HG02840 (cell line): ENCODE measurements around the gene ULBP1.
"Not testable (repeated sequence)": the region's sequence is repeated elsewhere in the genome, so short reads cannot be mapped to it uniquely, and the experiment has no call there.

Experiments
- ATAC-seq: cut with Tn5 transposase; IDR thresholded peaks from one replicate; pipeline ENCODE4 v1.9.1; 2021; ENCODE audit warnings: mild to moderate bottlenecking, moderate library complexity, moderate number of reproducible peaks; ENCODE audit not compliant: unreplicated experiment, low FRiP score

The ULBP1 gene

GRCh38 chr6:149951096-149951495 is 12.6 kb upstream of the ULBP1 start:
- no peak for ATAC-seq

- no peak for ATAC-seq
These were observed 12.1 kb upstream of the ULBP1 start for GRCh38 chr6:149951626-149952025.

DNA sequence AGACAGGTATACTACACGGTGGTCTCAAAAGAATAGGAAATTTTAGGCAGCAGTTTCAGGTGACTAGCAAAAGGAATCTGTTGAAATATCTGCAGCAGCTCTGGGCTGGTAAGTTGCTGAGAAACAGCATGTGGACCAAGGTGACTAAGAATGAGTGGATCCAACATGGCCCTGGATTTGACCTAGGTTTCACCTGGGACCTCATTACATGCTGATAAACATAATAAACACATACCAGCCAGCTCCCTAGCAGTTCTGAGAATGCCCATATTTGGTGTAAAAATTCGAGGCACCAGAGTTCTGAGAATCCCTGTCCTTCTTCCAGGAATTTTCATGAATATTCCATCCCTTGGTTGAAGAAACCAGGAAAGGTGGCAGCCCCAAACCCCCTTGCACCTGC is 10.4 kb upstream of the ULBP1 start:
- not testable (repeated sequence) for ATAC-seq

- ATAC-seq = not testable (repeated sequence)
These were observed 9.8 kb upstream of the ULBP1 start for GRCh38 chr6:149953934-149954327.

- not testable (repeated sequence) for ATAC-seq
These were observed 9.3 kb upstream of the ULBP1 start for GRCh38 chr6:149954328-149954983.

- not testable (repeated sequence) for ATAC-seq
These were observed 8.6 kb upstream of the ULBP1 start for GRCh38 chr6:149954984-149955653.

- ATAC-seq = not testable (repeated sequence)
These were observed 8.0 kb upstream of the ULBP1 start for GRCh38 chr6:149955654-149956317.

DNA sequence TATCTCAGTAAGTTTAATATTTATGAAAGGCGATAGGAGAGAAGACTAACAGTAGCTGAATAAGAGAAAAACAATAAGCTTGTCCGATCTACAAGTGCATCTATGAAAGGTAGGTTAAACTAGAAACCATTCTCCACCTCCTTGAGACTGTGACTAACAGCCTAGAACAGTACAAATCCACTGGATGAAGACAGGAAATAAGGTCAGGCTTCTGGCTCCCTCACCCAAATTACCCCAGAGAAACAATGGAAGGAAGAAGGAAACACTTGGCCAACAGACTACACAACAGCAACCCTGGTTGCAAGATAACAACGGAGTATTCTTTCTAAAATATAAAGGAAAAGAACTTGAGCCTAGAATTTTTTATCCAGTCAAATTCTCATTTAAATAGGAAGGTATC is 5.6 kb upstream of the ULBP1 start:
- ATAC-seq = not testable (repeated sequence)

- ATAC-seq = not testable (repeated sequence)
These were observed 3.9 kb upstream of the ULBP1 start for GRCh38 chr6:149959806-149960205.

DNA sequence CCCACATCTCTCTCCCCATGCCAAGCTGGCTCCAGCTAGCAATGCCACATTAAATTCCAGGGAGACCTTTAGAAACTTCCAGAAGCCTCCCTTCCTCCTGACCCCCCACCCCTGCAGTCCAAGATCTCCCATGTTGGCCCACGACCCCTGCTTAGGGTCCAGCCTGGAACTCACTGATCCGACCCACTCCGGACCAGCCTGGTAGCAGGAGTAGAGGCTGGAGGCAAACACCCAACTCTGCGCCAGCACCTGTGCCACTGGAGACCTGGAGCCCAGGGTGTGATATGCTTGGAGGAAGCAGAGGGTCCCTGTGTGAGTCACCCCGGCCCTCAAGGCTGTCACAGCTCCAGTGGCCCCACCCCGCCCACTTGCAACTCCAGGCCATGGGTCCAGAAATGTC is 3.3 kb upstream of the ULBP1 start:
- no peak for ATAC-seq

- ATAC-seq = no peak
These were observed 1.9 kb upstream of the ULBP1 start for GRCh38 chr6:149961728-149962425.

DNA sequence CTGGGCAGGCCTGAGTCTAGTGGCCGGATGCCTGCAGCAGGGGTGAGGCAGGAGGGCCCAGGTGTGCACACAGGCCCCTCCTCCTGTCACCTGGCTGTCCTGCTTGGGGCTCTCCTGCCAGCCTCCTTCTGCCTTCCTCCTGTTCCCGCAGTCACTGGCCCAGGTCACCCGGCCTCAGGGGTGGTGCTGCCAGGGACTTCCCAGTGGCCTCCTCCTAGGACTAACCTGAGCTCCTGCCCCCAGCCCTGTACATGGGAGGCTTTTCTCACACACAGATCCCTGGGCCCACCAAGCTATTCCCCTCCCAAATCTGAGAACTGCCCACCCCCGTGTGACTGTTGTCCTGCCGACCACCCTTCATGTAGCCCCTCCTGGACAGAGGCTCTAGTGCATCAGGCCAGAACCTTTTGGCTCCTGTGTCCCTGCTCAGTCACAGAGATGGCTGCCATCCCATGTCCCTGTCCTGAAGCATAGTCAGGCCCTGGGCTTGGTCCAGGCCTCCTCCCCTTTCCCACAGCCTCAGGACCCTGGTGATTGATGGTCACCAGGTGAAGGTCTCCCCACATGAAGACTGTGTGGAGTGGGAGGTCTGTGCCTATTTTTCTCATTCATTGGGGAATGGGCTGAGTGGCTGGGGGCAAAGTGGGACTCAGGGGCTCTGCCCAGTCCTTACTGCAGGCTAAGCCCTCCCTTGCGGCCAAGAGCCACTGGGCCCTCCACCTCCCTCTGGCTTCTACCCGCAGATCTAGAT is 1.1 kb upstream of the ULBP1 start:
- no peak for ATAC-seq

DNA sequence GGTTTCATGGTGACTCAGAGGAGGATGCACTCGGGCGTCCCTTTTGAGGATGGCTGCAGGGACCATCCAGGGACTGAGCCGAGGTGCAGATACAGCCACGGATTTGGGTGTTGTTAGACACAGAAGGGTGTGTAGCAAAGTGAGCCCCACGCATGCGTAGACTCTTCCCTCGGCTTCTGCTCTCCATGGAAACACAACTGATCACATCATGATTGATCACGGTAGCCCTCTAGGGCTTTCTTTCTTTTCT is 606 bp upstream of the ULBP1 start:
- no peak for ATAC-seq

DNA sequence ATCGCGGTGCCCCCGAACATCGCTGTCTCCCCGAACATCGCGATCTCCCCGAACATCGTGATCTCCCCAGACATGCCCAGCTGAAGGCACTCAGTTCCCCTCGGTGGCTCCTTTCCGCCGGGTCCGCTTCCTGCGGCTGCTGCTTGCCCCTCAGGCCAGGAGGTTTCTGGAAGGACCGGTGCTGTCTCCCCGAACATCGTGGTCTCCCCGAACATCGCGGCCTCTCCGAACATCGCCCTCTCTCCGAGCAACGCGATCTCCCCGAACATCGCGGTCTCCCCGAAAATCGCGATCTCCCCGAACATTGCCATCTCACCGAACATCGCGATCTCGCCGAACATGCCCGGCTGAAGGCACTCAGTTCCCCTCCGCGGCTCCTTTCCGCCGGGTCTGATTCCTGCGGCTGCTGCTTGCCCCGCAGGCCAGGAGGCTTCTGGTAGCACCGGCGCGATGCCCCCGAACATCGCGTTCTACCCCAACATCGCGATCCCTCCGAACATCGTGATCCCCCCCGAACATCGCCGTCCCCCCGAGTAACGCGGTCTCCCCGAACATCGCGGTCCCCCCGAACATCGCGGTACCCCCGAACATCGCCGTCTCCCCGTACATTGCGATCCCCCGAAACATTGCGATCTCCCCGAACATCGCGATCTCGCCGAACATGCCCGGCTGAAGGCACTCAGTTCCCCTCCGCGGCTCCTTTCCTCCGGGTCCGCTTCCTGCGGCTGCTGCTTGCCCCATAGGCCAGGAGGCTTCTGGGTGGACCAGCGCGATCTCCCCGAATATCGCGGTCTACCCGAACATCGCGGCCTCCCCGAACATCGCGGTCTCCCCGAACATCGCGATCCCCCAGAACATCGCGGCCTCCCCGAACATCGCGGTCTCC is 808 bp downstream of the ULBP1 start:
- ATAC-seq = no peak

- no peak for ATAC-seq
These were observed 1.7 kb downstream of the ULBP1 start for GRCh38 chr6:149965194-149966020.

GRCh38 chr6:149966319-149966718 is 2.6 kb downstream of the ULBP1 start:
- not testable (repeated sequence) for ATAC-seq

DNA sequence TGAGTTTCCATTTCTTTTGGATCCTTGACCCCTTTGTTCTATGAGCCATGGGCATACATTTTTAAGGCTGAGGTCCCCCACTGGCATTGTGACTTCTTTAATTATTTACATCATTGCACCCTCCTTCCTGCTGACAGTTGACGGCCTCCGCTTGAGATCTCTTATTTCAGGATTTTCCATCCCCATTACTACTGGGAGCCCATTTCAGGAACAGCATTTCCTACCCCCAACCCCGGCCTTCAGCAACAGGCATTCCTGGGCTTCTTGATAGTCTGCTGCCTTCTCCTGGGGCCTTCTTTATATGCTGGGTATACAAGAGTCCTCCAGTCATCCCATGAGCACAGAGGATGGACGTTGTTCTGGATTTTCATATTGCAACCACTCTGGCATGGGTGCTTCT is 3.8 kb downstream of the ULBP1 start:
- ATAC-seq = no peak

DNA sequence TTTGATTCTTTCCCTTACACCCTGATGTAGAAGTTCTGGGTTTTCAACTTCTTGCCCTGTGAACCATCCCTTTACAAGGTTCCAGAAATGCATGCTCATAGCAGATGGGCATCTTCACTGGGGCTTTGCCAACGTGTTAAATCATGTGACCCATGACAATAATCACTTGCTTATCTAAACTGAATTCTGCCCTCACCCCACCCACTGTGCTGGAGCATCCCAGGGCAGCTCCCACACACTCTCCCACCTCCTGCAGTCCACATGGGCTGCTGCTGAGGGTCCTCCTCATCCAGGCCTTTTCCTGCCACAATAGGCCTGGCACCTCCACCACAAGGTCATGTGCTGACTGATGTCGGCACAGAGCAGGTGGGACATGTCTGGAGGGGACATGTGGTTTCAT is 4.3 kb downstream of the ULBP1 start:
- ATAC-seq = not testable (repeated sequence)

DNA sequence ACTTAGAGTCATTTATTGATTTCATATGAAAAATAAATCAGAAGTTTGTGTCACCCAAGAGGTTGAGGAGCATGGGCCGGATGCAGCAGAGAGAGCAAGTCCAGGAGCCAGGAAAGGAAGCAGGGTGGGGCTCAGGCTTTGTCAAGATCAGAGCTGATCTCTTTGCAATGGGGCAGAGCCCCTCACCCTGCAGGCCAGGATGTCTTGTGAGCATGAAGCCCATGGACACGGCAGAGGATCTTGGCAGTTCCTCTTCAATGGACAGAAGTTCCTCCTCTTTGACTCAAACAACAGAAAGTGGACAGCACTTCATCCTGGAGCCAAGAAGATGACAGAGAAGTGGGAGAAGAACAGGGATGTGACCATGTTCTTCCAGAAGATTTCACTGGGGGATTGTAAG is 5.2 kb downstream of the ULBP1 start:
- not testable (repeated sequence) for ATAC-seq
